A673 (cell line): ENCODE results near the gene NAALADL2.

Experiments
- CTCF ChIP-seq: fragments of 300-800, 200-600 bp; sonication (generic); conservative IDR thresholded peaks from 2 replicates; pipeline ENCODE4 v1.5.1; 2017; ENCODE audit warnings: low read depth, mild to moderate bottlenecking, antibody characterized with exemption, low read length, moderate library complexity, mixed read lengths
- EZH2 ChIP-seq: fragments of 200-600 bp; sonication (generic); IDR thresholded peaks from 2 replicates; pipeline ENCODE4 v1.6.1; 2017; ENCODE audit warnings: borderline replicate concordance, low read depth, mild to moderate bottlenecking, mixed read lengths, antibody characterized with exemption, low read length; ENCODE audit not compliant: poor library complexity, severe bottlenecking

GRCh38 chr3:175212896-175213295 lies 353.8 kb downstream of the NAALADL2 start:
- TF ChIP-seq CTCF, result no peak
- TF ChIP-seq EZH2, result no peak
